Stimulated activated CD4-positive, alpha-beta T cell treated with anti-CD3 and anti-CD28 coated beads, Interleukin-4, amount 100 ng/mL, for 48 hours (primary cell): Measurements from ENCODE around the gene SNRNP40.
"Not testable (repeated sequence)": the region's sequence is repeated elsewhere in the genome, so short reads cannot be mapped to it uniquely, and the experiment has no call there.

Source experiments
- DNase-seq, 2 donors: peaks; one replicate each; pipeline ENCODE4 v3.0.0-alpha.2; 2020; ENCODE audit warnings: low read depth in 2 of 2

Gene SNRNP40

DNA sequence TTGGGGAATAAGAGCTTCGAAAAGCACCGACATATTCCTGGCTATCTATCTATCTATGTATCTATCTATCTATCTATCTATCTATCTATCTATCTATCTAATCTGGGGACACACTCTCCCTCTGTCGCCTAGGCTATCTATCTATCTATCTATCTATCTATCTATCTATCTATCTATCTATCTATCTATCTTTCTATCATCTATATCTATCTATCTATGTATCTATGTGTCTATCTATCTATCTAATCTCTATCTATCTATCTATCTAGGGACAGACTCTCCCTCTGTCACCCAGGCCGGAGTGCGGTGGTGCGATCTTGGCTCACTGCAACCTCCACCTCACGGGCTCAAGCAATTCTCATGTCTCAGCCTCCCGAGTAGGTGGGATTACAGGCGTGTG lies 14.2 kb downstream of the SNRNP40 start:
- DNase-seq: not testable (repeated sequence)

DNA sequence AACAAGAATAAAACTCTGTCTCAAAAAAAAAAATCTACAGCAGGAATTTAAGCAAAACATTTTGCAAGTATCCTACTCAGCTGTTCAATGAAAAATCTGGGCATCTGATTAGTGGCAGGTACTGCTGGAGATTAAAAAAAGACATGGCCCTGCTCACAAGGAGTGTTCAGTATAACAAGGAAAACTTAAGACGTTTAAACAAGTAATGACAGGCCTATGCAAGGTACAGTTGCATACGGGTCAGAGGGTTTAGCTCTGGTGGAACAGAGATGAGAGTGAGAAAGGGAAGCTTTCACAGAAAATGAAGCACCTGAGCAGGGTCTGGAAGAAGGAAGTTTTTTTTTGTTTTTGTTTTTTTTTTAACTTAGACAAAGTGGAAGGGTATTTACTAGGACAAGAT lies 23.0 kb downstream of the SNRNP40 start:
- no peak for DNase-seq

DNA sequence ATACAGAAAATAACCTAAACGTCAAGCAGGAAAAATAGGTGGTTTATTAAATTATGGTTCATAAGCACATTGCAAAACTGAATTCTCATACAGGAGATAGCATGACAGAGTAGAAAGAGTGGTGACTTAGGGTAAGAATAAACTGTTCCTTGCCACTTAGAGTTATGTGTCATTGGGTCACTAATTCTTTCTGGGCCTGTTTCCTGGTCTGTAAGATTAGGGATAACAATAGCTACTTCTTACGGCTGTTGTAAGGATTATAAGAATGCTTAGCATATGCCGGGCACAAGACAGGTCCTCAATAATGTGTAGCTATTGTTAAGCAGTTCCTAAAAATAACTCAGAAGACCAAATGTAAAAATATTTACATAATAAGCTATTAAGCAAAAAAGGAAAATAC lies 24.2 kb downstream of the SNRNP40 start:
- no peak for DNase-seq

DNA sequence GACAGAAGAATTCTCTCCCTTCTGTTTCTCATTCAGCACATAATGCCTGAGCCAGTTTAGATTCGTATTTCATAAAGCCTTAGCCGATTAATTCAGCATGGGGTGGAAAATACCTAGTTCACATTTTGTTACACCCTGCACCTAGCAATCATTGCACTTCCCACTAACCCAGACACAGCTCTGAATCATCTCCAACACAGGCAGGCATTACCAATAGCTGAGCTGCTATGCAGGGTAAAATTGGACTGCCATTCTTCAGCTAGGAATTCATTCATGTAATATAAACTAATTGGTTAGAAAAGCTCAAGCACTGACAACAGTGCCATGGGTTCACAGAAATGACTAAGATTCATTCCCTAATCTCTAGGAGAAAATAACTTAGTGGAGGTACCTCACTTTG lies 30.0 kb downstream of the SNRNP40 start:
- DNase-seq: no peak

DNA sequence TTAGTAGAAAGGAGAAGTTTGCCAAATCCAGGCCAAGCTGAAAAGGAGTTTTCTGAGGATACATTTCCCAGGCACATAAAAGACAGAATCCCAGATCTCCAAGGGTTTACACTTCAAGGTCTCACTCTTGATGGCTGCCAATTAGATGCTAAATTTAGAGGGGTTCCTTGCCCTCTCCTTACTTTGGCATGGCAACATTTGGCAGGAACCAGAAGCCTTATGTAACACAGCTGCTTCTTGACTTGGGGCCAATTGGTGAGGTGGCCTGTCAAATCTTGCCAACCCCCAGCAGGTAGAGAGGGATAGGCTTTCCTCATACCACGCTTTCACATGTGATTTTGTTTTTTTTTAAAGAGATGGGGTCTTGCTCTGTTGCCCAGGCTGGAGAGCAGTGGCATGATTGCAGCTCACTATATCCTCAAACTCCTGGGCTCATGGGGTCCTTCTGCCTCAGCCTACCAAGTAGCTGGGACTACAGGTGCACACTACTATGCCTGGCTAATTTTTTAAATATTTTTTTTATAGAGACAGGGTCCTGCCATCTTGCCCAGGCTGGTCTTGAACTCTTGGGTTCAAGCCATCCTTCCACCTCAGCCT lies 31.7 kb downstream of the SNRNP40 start:
- no peak for DNase-seq

DNA sequence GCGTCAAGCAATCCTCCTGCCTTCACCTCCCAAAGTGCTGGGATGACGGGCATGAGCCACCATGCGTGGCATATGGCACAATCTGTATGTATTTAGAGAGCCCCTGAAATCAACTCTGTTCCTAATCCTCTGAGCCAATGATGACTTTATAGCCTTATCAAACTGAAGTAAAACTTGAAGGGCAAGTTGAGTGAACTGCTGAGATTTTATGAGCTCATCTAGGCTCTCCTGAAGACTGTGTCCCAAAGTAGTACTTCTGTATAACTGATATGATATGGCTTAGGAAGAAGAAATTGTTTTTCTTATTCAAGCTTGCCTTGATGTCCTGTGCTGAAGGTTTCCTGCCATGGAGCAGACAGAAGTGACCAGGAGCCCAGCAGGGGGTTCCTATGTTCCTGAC lies 33.2 kb downstream of the SNRNP40 start:
- no peak for DNase-seq

DNA sequence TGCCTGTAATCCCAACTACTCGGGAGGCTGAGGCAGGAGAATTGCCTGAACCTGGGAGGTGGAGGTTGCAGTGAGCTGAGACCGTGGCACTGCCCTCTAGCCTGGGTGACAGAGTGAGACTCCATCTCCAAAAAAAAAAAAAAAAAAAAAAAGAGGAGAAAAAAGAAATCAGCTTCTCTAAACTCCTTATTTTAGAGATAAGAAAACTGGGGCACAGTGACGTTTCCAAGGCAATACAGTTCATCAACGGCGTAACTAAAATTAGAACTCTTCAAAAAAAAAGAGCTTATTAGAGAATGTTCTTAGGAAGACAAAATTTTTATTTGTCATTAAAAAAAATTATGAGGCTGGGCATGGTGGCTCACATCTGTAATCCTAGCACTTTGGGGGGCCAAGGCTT lies 34.2 kb downstream of the SNRNP40 start:
- DNase-seq: not testable (repeated sequence)

DNA sequence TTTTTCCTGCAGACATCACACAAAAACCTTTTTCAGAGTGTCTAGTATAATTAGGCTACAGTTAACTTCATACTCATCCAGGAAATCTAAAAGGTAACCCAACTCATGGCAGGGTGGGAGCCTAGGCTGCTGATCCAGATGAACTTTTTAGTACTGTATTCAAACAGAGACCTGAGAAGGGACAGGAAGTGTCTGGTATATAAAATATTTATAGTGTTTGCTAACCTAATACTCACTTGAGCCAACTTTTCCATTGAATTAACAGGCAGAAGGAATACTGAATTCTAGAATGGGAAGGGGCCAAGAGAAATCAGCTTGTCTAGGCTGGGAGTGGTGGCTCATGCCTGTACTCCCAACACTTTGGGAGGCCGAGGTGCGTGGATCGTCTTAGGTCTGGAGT lies 34.7 kb downstream of the SNRNP40 start:
- no peak for DNase-seq

DNA sequence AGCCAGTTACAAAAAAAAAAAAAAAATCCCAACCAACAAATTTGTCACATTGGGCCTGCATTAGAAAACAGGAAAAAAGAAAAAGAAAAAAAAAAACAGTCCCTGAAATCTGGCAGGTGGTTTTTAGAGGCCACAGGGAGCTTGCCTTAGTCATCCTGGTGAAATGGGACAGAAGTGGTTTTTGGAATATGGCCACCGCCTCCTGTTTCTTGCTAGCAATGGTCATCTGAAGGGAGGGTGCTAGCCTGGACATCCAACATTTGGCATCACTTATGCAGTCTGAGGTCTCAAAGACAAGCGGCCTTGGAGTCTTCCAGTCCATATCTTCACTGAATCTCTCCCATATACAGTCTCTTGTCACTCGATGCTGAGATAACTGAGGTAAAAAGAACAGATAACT lies 36.8 kb downstream of the SNRNP40 start:
- no peak for DNase-seq

DNA sequence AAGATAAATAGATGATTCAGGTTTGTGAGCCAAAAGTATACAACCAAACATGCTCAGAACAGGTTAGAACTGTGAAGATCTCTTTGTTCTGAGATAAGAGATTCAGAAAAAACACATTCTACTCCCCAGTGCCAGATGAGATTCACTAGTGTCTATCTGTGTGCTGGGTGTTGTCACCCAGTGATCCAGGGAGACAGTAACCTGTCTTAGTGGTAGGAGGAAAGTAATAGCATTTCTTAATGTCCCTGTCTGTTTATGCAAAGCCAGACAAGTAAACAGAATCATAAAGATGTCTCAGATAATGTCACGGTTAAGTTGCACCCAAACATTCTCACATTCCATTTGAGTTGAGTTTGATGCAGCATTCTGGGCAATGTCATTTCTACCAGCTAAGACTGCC lies 38.0 kb downstream of the SNRNP40 start:
- DNase-seq: no peak

DNA sequence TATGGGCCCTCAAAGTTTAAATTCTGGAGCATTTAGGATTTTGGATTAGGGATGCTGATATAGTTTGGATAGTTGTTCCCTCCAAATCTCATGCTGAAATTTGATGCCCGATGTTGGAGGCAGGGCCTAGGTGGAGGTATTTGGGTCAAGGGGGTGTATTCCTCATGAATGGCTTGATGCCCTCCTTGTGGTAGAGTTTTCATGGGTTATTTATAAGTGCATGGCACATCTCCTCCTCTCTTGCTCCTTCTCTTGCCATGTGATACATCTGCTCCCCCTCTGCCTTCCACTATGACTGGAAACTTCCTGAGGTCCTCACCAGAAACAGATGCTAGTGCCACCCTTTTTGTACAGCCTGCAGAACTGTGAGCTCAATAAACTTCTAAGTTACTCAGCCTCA lies 39.4 kb downstream of the SNRNP40 start:
- no peak for DNase-seq

DNA sequence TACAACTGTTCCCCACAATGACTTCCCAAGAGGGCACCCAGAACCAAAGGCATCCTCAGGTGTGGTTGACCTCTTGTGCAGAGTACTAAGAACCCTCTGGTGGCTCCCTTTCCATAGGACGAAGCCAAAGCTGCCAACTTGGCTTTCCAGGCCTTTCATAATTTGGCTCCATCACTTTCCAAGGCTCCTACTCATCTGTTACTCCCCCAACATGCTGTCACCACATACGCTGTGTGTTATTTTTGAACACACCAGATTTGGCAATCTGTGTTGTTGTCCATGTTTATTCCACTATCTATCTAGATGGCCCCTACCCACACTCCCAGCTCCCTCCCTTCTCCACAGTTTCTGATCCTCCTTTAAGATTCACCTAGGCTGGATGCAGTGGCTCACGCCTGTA lies 46.7 kb downstream of the SNRNP40 start:
- no peak for DNase-seq

DNA sequence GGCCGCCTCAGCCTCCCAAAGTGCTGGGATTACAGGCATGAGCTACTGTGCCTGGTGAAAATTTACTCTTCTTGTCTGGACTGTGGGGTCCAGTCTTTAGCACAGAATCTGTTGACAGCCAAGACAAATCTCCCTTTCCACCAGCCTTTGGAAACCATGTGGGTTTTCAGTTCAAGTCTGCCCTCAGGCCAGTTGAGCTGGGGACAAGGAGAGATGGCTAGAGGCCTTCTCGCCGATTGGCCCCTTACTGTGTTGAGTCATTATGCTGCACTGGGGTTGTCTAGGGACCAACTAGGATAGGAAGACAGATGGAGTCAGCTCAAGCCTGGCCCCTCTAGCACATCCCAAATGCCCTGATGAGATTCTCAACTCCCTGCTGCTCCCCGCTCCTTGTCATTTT lies 48.3 kb downstream of the SNRNP40 start:
- no peak for DNase-seq

DNA sequence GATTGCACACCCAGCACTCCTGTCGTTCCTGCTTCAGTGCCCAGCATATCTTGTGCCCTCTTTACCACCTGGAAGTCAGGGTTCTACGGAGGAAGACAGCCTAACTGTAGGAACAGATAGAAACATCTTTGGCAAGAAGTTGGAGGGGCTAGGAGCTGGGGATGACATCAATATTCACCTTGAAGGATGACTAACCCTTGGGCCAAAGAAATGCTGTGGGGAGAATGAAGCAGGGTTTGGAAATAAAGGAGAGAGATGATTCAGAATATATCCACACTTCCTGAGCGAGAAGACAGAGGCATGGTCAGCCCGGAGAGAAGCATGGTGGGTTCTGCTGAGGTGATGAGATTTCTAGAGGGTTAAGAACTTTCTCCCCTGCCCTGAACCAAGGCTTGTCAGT lies 52.3 kb downstream of the SNRNP40 start:
- DNase-seq: no peak

DNA sequence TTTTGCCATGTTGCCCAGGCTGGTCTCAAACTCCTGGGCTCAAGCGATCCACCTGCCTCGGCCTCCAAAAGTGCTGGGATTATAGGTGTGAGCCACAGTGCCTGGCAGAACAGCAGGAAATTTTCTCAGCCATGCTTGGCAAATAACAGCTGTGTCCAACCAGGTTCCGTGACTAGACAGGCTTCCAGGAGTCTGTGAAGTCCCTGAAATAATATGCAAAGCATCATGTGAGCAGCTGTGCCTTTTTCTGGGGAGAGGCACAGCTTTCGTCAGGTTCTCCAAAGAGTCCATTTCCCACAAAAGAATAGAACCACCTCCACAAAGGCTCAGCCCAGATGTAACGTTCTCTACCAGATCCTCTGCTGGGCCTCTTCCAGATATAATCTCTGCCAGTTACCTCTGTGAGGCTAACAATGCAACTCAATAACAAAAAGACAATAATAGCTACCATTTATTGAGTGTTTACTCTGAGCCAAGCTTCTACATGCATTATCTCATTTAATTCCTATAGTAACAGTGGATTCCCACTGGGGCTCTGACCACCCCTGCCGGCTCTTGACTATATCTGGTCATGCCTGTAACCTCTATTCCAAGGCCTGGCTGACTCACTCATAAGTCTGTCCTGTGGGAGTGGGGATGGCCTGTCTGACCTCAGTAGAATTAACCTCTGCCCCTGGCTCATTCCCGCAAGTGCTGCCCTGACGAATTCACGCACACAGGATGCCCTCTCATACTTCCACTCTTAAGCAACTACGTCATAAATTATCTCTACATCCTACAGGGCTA lies 52.9 kb downstream of the SNRNP40 start:
- DNase-seq: no peak

DNA sequence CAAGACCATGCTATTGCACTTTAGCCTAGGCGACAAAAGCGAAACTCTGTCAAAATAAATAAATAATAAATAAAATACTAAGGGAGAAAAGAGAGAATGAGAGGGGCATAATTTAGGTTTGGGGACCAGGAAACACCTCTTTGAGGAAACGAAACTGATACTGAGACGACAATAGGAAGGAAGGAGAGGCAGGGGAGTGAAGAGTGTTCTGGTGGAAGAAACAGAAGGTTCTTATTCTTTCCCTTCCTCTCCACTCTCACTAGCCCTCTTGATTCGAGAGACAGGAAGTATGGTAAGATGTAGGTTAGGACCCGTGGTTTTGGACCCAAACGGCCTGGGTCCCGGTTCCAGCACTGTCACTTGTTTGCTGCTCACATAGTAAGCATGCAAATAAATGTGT lies 55.3 kb downstream of the SNRNP40 start:
- DNase-seq: no peak

DNA sequence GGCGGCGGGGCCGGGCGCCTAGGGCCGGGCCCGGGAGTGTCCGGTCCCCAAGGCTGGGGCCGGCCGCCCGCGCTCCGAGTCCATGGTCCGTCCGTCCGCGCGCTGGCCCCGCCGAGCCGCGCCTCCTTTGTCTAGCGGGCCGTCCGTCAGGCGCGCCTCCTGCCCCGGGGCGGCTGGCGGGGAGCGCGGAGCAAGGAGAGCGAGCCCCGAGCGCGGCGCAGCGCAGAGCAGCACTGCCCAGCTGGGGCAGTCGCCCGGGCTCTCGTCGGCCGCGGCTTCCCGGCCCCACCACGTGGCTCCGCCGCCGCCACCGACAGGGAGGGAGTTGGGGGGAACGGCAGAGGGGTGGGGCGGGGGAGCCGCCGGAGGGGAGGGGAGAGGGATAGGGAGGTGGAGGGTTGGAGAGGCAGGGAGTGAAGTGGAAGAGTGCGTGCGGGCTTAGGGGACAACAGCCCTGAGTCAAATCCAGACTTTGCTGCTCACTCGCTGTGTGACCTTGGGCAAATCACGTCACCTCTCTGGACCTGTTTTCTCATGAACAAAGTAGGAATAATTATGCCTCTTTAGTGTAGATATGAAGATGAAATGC lies 56.8 kb downstream of the SNRNP40 start, which contains the start of gene NKAIN1:
Gene NKAIN1, minus strand, starts transcription at position 235 of the 589 bp plus-strand sequence. CDS start 340 bp downstream, outside the sequence.
- DNase-seq: no peak

DNA sequence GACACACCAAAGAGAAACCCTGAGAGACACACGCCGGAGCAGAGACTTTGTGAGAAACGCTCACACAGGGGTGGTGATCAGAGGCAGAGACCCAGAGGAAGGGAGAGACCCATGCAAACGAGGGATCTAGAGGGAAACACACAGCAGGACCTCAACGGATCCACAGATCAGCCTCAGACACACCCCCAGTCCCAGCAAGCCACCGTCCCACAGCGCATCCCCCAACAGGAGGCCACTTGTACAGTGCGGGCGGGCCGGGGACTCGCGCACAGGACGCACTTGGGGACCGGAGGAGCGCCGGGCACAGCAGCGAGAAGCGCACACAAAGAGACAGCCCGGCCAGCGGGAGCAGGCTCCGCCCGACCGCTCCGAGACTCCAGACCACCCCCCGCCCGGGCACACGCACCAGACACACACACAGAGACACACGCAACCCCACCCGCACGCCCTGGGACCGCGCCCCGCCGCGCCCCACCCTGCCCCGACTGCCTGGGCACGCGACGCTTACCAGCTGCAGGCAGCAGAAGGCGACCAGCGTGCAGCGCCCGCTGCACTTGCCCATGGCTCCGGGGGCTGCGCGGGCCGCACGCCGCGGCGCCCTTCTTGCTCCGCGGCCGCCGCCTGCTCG lies 57.5 kb downstream of the SNRNP40 start:
- no peak for DNase-seq

DNA sequence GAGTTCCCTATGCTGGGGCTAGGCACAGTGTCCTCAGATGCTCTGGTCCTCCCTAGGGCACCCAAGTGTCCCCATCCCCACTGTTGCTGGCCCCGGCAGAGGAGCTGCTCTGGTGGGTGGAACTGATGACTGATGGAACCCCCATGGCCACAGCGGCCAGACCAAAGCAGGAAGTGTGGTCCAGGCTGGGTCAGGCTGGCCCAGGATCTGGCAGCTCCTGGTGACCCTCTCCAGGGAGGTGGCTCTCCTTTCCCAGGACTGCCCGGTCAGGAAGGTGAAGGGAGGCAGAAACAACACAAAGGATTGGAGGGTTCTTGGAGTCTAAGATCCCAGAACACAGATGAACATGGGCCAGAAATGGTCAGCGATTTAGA lies 58.0 kb downstream of the SNRNP40 start:
- no peak for DNase-seq

DNA sequence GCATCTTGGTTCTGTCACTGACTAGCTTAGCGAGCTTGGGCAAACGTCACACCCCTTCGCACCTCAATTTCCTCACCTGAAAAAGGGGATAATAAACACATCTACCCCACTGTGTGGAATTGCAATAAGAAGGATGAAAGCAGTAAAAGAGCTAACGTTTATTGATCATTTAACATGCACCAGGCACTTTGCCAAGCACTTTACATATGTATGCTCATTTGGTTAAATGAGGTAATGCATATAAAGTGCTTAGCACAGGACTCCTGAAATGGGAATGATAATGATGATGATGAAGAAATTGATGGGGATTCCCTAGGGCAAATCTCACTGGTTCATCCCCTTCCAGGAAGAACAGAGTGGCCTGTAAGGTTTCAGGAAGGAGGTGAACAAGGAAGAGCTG lies 61.7 kb downstream of the SNRNP40 start:
- no peak for DNase-seq

DNA sequence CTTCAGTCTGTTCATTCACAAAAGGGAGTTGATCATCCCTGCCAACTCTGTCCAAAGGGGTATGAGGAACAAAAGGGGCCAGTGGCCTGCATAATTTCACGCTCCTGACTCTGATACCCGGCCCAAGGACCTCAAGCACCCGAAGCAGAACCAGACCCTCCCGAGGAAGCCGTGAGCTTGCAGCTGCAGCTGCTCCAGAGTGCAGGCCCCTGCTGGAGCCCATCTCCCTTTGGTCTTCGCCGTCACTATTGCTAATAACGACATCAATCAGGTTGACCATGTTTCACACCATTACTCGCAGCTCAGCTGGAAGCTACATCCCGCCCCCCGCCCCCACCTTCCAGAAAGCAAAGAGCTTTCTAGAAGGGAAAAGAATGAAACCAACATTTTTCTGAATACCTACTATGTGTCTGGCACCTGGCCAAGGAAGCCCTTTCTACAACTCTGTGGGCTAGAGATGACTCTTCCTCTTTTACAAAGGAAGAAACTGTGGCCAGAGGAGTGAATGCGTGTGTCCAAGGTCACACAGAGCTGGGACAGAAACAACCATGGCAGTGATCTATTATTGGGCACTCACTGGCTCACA lies 62.4 kb downstream of the SNRNP40 start:
- DNase-seq: no peak

DNA sequence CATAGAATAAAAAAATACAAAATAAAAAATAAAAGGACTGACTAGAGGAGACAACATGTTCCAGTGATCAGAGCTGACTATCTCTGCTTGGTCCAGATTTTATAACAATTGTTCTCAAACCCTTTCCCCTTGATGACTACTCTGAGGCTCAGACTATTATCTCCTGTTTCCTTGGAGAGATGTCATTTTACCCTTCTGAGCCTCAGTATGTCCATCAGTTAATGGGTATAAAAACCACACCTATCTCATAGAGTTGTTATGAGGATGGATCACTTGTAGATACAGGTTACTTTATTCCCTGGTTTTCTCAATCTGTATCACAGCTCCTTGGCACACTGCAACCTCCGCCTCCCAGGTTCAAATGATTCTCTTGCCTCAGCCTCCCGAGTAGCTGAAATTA lies 63.9 kb downstream of the SNRNP40 start:
- no peak for DNase-seq
